Measurements from ENCODE around the gene SPRED1. TPM values are rescaled to one million over a fixed set of nuclear protein-coding genes. Genes with fewer than 3 reads are reported as not detected.

SPRED1 gene
- total and polyA plus RNA-seq, 2 of the 4 experiments (the other 2 are of a cell fraction) = 6.6 to 17.9 TPM

- no peak overlapping the region for H2AK9ac ChIP-seq (replicated peaks; ENCODE audit: low read depth, low read length, poor library complexity)
- no peaks in the 10 kb centered on the region for H4K20me1 ChIP-seq (ENCODE audit: insufficient read depth, low read length)
- no peak overlapping the region for H3K4me2 ChIP-seq (ENCODE audit: low read depth, low read length)
- no peak overlapping the region for H2BK15ac ChIP-seq (ENCODE audit: low read depth, low read length)
- no peak overlapping the region for H3K56ac ChIP-seq (ENCODE audit: extremely low read depth, insufficient read depth, low read length)
- ChIA-PET POLR2A (ENCODE audit: unreplicated experiment) (no interaction called here), CTCF (no interaction called here)
- no peak for DNase-seq
- no peak overlapping the region for H3K4me3 ChIP-seq (ENCODE audit: insufficient read depth, low read depth, low read length)
- no peak overlapping the region for H3K18ac ChIP-seq (ENCODE audit: low read depth, low read length)
- H4K8ac ChIP-seq (ENCODE audit: low read depth in 2 of 2, low read length in 2 of 2) = no peak overlapping the region
- no peaks in the 10 kb centered on the region for H3K36me3 ChIP-seq (ENCODE audit: control insufficient read depth, insufficient read depth, low read length)
- H3K9me1 ChIP-seq (ENCODE audit: insufficient read depth, low read length) = 0 out of 2 replicates have a peak, but pooled peaks cover 4% of the 10 kb centered on the region
- no peaks in the 10 kb centered on the region for H3K27me3 ChIP-seq (ENCODE audit: control insufficient read depth, insufficient read depth, low read length)
- TF ChIP-seq POLR2A (IDR thresholded peaks at IDR 0.05; ENCODE audit: low read depth, low read length) = no peak
- TF ChIP-seq, protein P1, sequence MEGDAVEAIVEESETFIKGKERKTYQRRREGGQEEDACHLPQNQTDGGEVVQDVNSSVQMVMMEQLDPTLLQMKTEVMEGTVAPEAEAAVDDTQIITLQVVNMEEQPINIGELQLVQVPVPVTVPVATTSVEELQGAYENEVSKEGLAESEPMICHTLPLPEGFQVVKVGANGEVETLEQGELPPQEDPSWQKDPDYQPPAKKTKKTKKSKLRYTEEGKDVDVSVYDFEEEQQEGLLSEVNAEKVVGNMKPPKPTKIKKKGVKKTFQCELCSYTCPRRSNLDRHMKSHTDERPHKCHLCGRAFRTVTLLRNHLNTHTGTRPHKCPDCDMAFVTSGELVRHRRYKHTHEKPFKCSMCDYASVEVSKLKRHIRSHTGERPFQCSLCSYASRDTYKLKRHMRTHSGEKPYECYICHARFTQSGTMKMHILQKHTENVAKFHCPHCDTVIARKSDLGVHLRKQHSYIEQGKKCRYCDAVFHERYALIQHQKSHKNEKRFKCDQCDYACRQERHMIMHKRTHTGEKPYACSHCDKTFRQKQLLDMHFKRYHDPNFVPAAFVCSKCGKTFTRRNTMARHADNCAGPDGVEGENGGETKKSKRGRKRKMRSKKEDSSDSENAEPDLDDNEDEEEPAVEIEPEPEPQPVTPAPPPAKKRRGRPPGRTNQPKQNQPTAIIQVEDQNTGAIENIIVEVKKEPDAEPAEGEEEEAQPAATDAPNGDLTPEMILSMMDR (conservative IDR thresholded peaks at IDR 0.05; ENCODE audit: low read depth, low read length) = no peak
- no peak for TF ChIP-seq MXI1 (IDR thresholded peaks at IDR 0.05; ENCODE audit: borderline replicate concordance, low read depth, low read length)
- TF ChIP-seq CHD1 (IDR thresholded peaks at IDR 0.05; ENCODE audit: low read depth, low read length) = no peak
- no peak for TF ChIP-seq FOS (IDR thresholded peaks at IDR 0.05; ENCODE audit: low read depth, low read length)
- H4K5ac ChIP-seq (ENCODE audit: low read depth, low read length) = no peak overlapping the region
- H2AK5ac ChIP-seq (ENCODE audit: low read depth, low read length) = no peak overlapping the region
- no TSS peak for BruUV-seq (replicated peaks)
- dilution Hi-C loops (cut with HindIII; ENCODE audit: low sequenced_read_pairs, unreplicated experiment) = no loop called here
- no peak overlapping the region for H2AFZ ChIP-seq (replicated peaks; ENCODE audit: low read length, poor library complexity)
- H3K4me1 ChIP-seq (ENCODE audit: control insufficient read depth, insufficient read depth, low read length) = peaks cover 3% of the 10 kb centered on the region; the same call in 1 of the 2 replicates
- in situ Hi-C loops (cut with MboI; ENCODE audit: low sequenced_read_pairs) = no loop called here
- no peak overlapping the region for H2BK20ac ChIP-seq (ENCODE audit: low read depth, low read length)
- H3K9me3 ChIP-seq (ENCODE audit: control insufficient read depth, insufficient read depth, low read length) = no peaks in the 10 kb centered on the region
- intact Hi-C loops (cut with micrococcal nuclease) = no loop called here
- no CpG with 5 or more reads among the region's 3 CpGs for WGBS, 2 experiments (ENCODE audit: extremely low coverage in 2 of 2, insufficient read length in 1 of 2)
- no peak overlapping the region for H2BK5ac ChIP-seq (ENCODE audit: low read depth, low read length, poor library complexity, severe bottlenecking)
- H2BK120ac ChIP-seq (ENCODE audit: low read depth, low read length) = no peak overlapping the region
- no peak for ATAC-seq (ENCODE audit: low read depth)
- H3K27ac ChIP-seq (ENCODE audit: insufficient read depth, low read length) = no peak overlapping the region
- H3K23ac ChIP-seq (ENCODE audit: low read depth, low read length) = no peak overlapping the region
- no peak overlapping the region for H3K14ac ChIP-seq (replicated peaks; ENCODE audit: low read depth, low read length)
- no peak overlapping the region for H4K91ac ChIP-seq (ENCODE audit: insufficient read depth, low read depth, low read length)
- H3K9ac ChIP-seq (ENCODE audit: low read depth, low read length) = no peak overlapping the region
- H3K79me1 ChIP-seq (ENCODE audit: low read depth in 1 of 2, low read length in 2 of 2) = peaks cover 0 to 9% of the 10 kb centered on the region in 2 experiments; a peak in 2 of 4 replicates
- H3K4ac ChIP-seq (ENCODE audit: low read depth, low read length) = no peak overlapping the region
Measured at GRCh38 chr15:38247336-38247735, 5.3 kb upstream of the SPRED1 start.
